Central memory CD4-positive, alpha-beta T cell (primary cell): ENCODE measurements around the gene RAI1.
A peak's percentile ranks its signal among the peaks of the same experiment; 100 is the strongest.

Experiments
- DNase-seq: peaks from one replicate; pipeline ENCODE4 v3.0.0; 2022

The RAI1 gene

DNA sequence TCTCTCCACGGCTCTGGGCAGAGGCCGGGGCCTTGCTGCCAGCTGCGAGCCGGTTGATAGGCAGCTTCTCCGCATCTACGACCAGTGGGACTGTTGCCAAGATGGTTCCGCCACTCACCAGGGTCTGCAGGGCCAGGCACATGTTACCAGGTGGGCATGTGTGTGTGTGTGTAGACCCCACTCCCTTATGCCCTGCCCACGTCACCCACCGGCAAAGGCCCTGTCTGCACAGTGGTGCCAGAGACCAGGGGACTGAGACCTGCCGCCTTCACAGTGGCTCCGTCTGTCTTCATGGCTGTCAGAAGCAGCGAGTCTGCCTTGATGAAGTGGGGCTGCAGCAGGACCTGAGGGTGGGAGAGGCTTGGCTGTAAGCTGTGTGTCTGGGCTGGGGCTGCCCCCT lies 137.9 kb downstream of the RAI1 start:
- DNase-seq: no peak

DNA sequence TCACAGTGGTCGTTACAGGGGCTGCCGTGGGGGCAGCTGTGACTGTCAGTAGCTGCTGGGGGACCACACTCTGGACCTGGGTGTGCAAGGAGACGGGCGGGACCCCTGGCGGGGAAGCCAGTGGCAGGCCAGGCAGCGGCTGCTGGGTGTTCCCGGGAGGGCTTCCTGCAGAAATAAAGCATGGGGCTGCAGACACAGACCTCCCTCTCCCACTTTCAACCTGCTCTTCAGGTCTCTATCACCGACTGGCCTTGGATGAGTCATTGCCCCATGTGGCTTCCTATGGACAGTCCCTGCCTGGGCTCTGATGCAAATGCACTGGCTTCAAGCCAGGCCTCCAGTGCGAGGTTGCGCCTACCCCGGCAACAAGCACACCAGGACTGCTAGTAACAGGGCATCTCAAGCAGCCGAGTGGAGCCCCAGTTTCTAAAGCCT lies 138.3 kb downstream of the RAI1 start:
- peak; percentile 36 for DNase-seq

DNA sequence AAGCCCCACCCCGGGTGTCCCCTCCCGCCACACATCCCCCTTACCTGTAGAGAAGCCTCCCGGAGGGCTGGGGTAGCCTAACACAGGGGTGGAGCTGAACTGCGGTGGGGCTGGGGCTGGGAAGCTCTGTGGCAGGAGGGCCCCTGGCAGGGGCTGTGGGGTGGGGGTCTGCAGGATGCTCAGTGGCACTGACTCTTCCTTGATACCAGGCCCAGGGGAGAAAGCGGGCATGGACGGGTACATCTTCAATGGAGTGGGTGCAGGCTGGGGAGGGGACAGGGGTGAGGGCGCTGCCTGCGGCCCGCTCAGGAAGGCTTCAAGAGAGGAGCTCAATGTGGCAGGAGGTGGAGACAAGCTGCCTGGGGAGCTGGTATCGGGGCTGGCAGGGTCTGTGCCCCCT lies 138.8 kb downstream of the RAI1 start:
- no peak for DNase-seq

DNA sequence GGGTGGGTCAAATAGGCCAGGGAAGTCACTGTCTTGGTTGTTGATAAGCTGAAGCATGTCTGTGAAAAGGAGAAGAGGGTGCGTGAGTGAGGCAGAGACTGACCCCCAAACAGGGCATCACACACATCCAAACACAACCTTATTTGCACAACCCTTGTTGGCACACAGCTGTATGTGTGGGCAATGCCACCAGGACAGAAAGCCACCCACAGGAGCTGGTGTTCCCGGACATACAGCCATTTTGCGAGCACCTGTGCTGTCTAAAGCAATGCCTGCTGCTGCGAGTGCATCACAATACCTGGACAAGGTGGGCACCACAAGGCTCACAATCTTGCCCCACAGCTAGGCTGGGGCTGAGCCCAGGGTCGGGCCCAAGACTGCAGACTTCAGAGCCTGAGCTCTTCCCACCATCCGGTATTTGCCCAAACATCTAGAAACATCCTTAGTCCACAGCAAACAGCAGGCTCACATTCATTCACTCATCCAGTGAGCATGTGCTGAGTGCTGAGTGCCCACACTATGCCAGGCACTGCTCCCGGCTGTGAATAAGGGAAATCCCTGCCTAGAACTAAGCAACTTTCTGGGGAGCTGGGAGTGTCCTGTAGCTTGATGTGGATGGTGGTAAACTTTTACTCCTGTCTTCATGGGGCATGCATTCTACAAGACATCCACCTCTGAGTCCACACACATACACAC lies 139.4 kb downstream of the RAI1 start:
- no peak for DNase-seq

DNA sequence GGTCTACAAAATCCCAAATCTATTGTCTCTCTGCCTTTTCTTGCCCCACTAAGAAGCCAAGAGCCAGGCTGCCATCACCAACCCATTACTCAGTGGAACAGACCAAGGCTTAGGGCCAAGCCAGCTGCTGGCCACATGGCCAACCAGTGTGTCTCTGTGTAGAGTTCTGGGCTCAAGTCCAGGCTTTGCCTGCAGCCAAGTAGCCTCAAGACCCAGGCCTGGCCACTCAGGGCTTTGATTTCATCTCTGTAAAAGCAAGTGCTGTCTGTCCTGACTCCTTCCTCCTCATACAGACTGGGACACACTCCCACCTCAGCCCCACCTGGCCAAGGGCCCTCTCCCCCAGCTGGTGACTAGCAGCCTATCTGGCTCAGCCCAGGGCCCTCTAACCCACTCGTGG lies 140.9 kb downstream of the RAI1 start:
- DNase-seq: no peak

DNA sequence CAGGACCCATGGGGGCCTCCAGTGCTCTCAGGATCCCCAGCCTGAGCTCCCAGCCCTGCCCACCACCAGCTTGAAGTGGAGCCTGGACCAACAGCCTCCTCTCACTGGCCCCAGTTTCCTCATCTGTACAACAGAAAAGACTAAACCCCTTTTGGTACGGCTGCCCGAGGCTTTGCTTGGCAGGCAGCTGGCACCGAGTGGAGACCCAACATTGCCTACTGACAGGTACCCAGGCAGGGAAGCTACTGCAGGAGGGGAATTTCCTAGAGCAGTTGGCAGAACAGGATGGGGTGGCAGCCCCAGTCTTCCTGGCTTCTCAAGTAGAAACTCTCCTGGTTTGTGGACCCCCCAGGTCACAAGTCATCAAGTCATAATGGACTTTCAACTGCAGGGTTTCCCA lies 141.4 kb downstream of the RAI1 start:
- no peak for DNase-seq

DNA sequence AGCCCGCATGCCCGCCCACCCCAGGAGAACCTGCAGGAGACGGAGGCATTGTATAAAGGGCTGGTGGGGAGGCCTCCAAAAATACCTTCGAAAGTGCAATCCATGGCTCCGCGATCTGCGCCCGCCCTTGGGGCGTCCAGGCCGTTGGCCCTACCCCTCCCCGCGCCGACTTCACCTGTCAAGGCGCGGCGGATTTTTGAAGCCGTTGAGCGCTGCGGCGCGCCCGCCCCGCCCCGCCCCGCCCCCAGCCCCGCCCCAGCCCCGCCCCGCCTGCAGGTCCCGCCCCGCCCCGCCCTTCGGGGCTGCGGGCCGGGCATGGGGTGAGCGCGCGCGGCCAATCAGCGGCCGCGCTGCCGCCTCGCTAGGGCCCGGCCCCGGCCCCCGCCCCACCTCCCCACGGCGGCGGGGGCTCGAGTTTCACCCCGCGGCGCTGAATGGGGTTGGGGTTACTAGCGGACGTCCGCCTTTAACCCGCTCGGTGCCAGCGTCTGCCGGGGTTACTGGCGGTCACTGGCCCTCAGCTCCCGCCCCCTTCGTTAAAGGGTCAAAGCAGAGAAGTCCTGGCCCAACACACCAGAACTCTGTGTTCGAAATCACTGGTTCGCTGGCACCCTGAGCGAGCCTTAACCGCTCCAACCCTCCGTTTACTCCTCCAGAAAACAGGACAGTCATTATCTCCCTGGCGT lies 142.3 kb downstream of the RAI1 start:
- peak; percentile 81 for DNase-seq

DNA sequence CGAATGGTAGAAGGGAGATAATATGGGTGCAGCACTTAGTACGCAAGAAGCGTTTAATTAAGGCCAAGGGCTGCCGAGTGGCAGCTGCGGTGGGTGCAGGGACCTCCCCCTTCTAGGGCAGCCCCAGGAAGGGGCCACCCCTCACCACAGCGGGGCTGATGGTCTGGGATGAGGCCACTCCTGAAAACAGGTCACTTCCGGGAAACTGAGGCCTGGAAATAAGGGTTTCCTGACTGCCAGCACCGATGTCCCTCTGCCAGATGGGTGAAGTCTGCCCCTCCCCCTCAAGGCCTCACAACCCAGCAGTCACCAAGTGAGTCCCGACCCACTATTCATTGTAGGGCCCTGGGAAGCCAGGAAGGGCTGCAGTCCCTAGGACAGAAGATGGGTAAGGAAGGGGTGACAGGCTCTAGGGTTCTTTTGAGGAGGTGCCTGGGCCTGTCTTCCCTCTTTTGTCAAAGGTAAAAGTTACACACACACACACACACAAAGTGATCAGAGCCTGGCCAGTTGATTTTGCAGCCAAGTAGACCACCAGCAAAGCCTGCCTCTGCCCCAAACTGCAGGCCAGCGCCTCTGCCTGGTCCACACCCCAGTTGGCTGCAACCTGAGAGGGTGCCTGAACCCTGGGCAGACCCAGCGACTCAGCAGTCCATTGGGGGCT lies 143.0 kb downstream of the RAI1 start:
- no peak for DNase-seq

DNA sequence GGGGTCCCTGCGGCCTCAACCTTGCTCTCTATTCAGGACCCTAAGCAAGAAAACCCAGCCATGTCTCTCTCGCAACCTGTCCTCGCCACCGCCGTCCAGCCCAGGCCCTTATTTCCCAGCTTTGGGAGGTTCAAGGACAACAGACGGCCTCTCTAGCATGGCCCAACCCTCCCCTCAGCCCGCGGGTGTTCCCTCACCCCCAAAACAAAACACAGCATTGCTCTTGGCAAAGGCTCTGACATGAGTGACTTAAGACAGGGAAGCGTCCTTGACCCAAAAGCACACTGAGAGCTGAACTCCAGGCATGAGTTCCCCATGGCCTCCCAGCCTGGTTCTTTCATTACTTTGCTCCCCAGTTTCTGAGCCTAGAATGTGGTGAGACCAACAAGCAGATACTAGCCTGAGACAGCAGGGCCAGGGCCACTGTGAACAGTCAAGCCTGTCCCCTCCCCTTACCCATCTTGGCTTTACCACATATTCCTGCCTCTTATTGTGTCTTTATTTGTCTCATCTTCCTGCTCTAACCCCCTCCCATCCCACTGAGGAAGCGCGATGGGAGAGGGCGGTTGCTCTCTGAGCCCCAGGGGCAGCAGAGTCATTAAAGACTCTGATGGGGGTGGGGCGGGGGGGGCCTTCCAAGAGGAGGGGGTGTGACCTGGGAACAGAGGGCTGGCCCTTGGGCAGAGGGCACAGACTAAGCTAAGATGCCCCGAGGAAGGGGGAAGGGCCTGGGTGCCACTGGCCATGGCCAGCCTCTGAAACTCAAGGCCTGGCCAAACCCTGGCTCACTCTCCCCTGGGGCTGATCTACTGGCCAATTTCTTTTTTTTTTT lies 143.7 kb downstream of the RAI1 start:
- DNase-seq: no peak

DNA sequence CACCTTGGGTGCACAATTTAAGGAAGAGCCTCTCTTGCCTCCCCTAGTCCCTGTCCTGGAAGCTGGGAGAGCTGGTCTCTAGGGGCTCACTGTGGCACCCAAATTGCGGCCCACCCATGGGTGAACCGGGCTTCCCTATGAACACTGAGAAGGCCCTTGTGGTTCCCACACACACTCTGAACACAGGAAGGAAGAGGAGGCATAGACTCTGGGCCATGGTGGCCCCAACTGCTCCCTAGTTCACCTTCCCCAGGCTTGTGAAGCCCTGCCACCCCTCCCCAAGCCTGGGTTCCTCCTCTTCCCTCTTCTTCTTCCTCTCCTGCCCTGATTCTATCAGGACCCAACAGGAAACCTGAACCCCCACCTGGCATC lies 145.1 kb downstream of the RAI1 start:
- DNase-seq: no peak

DNA sequence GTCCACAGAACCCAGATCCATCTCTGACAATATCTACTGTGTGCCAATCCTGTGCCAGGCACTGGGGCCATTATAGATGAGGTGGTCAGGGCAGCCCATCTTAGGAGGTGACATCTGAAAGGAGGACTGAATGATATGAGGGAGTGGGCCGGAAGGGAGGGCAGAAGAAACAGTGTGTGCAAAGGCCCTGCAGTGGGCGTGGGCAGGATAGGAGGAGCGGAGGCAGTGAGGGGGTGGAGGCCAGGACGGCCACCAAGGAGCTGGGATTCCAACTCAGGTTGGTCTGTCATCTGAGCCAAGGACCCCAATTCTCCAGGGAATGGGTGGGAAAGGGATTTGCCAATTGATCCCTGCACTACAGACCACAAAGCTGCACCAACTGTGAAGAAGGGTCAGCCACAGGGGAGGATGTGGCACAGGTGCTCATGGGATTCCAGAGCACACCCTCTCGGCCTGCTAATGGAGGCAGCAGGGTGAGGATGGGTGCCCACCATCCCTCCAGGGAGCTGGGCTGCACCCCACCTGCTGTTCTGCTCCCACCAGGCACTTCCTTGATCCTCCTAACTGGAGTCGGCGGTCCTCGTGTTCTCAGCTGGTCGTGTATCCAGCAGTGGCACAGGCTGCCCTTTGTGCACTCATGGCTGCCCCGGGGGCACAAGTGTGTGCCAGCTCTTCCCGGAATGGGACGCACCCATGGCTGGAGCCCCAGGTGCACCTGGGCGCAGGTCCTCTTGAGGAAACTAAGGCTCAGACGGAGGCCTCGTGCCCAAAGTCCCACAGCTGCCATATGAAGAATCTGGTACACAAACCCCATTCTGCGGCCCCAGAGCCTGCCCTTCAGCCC lies 145.9 kb downstream of the RAI1 start:
- DNase-seq: no peak

DNA sequence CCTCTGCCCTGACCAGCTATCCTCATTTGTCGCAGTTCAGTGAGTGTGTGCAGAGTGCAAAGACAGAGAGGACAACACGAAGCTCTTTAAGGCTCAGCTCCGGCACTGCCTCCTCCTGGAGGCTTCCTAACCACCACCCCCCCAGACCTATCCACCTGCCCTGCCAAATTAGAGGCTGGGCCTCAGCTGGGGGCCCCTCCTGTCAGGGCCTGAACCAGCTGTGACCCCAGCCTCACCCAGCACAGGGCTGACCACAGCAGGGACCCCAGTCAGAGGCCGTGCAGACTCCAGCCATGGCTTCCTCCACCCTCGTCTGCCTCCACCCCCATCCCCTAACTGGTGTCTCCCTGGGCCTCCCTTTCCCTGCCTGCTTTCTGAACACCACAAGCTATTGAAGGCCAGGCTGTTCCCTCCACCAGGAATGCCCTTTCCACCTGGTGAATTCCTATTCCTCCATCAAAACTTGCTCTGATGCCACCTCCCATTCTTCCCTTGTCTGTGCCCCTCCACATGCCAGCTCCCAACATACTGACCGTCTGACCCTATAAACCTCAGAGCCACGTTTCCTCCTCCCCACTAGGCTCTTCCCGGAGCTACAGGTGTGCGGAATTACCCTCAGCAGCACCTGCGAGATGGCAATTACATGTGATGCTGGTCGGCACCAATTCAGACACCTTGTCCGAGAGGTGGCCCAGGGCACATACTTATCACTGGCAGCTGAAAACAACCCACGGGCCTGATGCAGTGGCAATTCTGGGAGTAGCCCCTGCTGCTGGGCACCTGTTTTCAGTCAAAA lies 146.8 kb downstream of the RAI1 start:
- no peak for DNase-seq

DNA sequence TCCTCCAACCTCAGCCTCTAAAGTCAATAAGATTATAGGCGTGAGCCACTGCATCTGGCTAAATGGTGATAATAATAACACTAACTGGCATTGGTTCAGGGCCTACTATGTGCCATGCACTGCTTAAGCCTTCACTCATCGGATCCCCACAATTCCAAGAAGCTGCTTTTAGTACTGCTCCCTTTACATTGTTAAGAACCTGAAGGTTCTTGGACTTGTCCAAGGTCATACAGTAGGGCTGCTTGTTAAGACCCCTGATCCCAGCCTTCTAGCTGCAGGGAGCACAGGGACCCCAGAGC lies 149.0 kb downstream of the RAI1 start:
- no peak for DNase-seq

DNA sequence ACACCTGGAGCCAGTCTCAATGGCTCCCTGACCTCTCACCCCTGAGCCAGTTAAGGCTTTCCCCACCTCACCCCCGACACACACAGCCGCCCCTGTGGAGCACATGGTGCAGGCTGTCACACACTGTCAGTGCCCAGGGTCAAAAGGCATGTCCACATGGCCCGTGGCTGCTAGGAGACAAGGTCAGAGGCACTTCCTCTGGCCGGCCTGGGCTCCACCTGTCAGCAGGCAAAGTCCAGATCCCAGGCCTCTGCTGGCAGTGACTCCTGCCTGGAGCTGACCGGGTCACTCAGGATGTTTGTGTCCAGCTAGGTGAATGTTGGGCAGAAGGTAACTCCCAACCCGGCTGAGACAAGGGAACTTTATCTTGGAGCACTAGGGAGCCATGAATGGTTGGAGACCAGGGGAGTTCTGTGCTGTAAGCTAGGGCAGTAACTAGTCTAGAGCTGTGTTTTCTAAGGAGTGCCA lies 149.5 kb downstream of the RAI1 start:
- DNase-seq: no peak

DNA sequence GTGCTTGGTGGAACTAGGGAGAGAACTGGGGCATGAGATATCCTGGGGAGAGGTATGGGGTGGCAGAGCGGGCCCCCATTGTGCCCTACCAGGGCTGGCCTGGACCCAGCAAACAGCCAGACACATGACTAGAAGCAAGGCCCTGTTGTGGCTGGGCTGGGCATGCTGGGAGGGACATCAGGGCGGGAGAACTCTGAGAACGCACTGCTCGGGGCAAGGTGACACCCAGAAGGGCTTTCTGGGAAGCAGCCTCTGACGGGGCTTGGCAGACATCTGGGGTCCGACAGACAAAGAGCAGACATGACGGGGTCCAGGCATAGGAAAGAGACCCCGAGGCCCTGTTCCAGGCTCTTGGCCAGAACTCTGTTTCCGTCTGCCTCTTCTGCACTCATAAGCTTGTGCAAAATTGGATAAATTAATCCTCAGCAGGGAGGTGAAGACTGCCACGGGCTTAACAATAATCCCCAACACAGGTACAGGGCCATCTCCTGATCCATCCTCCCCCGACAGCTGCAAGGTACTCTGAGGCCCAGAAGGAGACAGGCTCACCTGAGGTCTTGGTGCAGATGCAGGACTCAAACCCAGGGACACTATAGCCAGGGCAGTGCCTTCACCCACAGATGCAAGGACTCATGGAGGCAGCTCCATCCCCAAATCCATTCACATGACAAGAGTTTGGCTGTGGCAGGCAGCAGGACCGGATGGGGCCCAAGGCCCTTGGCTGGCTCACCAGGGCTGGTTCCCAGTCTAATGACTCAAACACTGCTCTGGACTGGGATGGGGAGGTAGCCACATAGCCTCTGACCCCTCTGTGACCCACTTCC lies 150.2 kb downstream of the RAI1 start:
- no peak for DNase-seq

DNA sequence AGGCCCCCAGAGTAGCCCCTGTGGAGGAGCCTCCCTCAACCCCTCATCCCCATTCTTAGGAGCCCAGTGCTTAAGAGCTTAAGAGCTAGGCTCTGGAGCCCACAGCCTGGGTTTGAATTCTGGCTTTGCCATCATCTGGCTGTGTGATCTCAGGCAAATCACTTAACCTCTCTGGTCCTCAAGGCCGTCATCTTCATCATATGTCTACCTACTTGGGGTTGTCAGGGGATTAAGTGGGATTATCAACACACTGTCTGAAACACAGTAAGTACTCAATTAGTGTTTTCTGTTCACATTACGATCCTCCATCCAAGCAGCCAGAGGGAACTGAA lies 150.7 kb downstream of the RAI1 start:
- DNase-seq: no peak

DNA sequence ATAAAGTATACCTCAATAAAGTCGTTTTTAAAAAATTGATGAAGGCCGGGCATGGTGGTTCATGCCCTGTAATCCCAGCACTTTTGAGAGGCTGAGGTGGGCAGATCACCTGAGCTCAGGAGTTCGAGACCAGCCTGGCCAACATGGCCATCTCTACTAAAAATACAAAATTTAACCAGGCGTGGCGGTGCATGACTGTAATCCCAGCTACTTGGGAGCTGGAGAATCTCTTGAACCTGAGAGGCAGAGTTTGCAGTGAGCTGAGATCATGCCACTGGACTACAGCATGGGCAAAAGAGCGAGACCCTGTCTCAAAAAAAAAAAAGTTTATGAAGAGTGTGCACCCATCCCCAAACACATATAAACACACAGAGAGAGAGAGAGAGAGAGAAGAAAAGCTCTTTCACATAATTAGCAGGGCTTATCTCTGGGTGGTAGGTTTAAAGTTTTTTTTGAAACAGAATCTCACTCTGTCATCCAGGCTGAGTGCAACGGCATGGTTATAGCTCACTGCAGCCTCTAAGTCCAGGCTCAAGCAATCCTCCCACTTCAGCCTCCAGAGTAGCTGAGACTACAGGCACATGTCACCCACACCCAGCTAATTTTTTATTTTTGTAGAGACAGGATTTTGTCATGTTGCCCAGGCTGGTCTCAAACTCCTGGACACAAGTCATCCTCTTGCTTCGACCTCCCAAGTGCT lies 152.6 kb downstream of the RAI1 start:
- DNase-seq: no peak

DNA sequence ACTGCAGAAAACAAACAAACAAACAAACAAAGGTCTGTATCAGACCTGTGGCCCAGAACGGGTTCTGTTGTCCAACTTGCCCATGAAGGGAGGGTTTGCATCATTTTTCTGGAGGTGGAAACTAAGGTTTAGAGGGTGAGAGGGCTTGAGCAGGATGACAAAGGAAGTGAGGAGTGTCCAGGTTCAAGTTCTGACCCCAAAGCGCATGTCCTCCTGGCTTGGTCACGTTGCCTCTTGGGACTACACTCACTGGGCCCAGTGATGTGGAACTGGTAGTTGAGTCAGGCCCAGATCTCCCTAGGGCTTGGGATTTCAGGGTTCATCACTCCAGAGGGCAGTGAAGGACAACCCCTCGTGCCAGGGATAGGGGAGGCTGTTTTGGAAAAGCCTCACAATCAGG lies 153.7 kb downstream of the RAI1 start:
- no peak for DNase-seq

DNA sequence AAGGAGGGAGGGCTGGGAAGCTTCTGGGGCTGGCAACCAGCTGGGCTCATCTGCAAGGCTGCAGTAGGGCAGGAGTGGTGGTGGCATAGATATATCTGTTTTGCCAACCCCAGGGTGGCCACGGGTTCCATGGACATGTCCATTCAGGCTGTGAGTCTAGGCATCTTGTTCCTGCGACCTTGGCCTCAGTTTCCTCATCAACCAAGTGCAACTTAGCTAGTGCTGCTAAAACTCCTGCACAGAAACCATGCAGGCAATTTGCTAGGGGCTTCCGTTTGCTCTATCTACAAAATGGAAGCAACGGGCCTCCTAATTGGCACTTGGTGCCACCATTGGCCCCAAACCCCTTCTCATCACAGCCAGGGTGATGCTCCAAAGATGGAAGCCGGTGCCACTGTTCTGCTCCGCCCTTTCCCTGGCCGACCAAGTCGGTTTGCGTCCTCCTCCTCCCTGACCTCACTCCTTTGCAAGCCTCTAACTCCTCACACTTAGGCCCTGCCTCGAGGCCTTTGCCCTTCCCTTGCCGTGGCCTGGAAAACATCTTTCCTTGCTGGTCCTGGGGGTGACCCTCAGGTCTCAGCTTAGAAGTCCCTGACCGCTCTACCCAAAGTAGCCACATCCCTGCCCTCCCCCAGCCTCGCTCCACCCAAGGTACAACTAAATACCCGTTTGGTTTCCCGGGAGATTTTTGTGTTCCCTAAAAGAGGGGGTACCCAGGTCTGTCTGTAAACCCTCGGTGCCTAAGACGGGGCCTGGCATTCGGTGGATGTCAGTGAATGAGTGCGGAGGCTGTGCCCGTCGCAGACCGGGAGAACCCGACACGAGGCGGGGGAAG lies 154.4 kb downstream of the RAI1 start:
- DNase-seq: no peak
